ENCODE data around the gene CNTN3. TPM values are rescaled to one million over a fixed set of nuclear protein-coding genes. Genes with fewer than 3 reads are reported as not detected.

CNTN3 gene
- total RNA-seq, 4 donors from 2014 or later, result 0.24 to 0.49 (median 0.36) TPM; not detected in 1

GRCh38 chr3:74582982-74583381, 31.5 kb downstream of the CNTN3 start:
- in situ Hi-C loops (cut with MboI; ENCODE audit: low sequenced_read_pairs in 4 of 4) (no loop called here), intact Hi-C loops (cut with DNase I; ENCODE audit: low total_unique reads) (no loop called here)
- ATAC-seq (no peak), DNase-seq (no peak)
- Histone ChIP-seq H3K36me3 (no peaks in the 10 kb centered on the region), H3K9me3 (no peaks in the 10 kb centered on the region), H3K4me1 (no peaks in the 10 kb centered on the region), H3K27me3 (no peaks in the 10 kb centered on the region), H3K4me3 (no peak overlapping the region), H3K27ac (no peak overlapping the region)
- no peak for TF ChIP-seq POLR2A (IDR thresholded peaks at IDR 0.05)
- TF ChIP-seq, protein P1, sequence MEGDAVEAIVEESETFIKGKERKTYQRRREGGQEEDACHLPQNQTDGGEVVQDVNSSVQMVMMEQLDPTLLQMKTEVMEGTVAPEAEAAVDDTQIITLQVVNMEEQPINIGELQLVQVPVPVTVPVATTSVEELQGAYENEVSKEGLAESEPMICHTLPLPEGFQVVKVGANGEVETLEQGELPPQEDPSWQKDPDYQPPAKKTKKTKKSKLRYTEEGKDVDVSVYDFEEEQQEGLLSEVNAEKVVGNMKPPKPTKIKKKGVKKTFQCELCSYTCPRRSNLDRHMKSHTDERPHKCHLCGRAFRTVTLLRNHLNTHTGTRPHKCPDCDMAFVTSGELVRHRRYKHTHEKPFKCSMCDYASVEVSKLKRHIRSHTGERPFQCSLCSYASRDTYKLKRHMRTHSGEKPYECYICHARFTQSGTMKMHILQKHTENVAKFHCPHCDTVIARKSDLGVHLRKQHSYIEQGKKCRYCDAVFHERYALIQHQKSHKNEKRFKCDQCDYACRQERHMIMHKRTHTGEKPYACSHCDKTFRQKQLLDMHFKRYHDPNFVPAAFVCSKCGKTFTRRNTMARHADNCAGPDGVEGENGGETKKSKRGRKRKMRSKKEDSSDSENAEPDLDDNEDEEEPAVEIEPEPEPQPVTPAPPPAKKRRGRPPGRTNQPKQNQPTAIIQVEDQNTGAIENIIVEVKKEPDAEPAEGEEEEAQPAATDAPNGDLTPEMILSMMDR (IDR thresholded peaks at IDR 0.05 in 4 of 5, conservative IDR thresholded peaks at IDR 0.05 in 1 of 5), result no peak

GRCh38 chr3:74575857-74576256, 38.6 kb downstream of the CNTN3 start:
- Histone ChIP-seq H3K4me1 (no peaks in the 10 kb centered on the region), H3K27ac (no peak overlapping the region), H3K27me3 (no peaks in the 10 kb centered on the region), H3K36me3 (no peaks in the 10 kb centered on the region), H3K4me3 (no peak overlapping the region), H3K9me3 (no peaks in the 10 kb centered on the region)
- DNase-seq (no peak), ATAC-seq (no peak)
- intact Hi-C loops (cut with DNase I; ENCODE audit: low total_unique reads), result no loop called here
- in situ Hi-C loops (cut with MboI; ENCODE audit: low sequenced_read_pairs in 4 of 4), result no loop called here
- no peak for TF ChIP-seq POLR2A (IDR thresholded peaks at IDR 0.05)
- TF ChIP-seq, protein P1 (IDR thresholded peaks at IDR 0.05 in 4 of 5, conservative IDR thresholded peaks at IDR 0.05 in 1 of 5), result no peak

DNA sequence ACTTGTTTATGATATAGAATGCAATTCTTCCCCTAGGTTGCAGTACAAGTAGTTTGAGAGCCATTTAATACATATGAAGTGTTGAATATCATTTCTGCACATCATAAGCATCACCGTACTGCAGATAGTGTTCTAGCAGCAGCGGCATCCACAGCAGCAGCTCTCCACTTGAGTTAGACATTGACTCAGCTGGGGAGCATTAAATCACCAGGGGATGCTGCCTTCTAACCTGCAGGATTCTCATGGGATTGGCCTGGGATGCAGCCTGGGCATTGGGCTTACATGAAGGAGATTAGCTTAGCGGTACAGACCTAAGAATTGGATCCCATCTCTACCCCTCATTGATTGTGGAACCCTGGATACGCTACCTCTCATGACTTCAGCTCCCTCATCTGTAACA, 43.3 kb downstream of the CNTN3 start:
- Histone ChIP-seq H3K27me3 (no peaks in the 10 kb centered on the region), H3K4me1 (no peaks in the 10 kb centered on the region), H3K27ac (no peak overlapping the region), H3K9me3 (no peaks in the 10 kb centered on the region), H3K4me3 (no peak overlapping the region), H3K36me3 (no peaks in the 10 kb centered on the region)
- no peak for DNase-seq
- in situ Hi-C loops (cut with MboI; ENCODE audit: low sequenced_read_pairs in 4 of 4) (no loop called here), intact Hi-C loops (cut with DNase I; ENCODE audit: low total_unique reads) (no loop called here)
- TF ChIP-seq, protein P1 (IDR thresholded peaks at IDR 0.05 in 4 of 5, conservative IDR thresholded peaks at IDR 0.05 in 1 of 5), result no peak
- no peak for TF ChIP-seq POLR2A (IDR thresholded peaks at IDR 0.05)
- no peak for ATAC-seq

Measured in gastrocnemius medialis (tissue), 4 donors.